Adrenal gland (tissue), 12 donors: ENCODE data around the gene FREM3. TPM values are rescaled to one million over a fixed set of nuclear protein-coding genes. Genes with fewer than 3 reads are reported as not detected.

Experiments
- DNase-seq, 7 donors: peaks; one replicate each; pipeline ENCODE4 v3.0.0-alpha.2; 2019 to 2020
- H3K27ac ChIP-seq, 5 donors: fragments of 200-600 bp; sonication (generic) in 4 of 5; 1 replicate in 3 of 5; 2 replicates in 2 of 5; pipeline versions ENCODE4 v1.5.1 to v1.8.0; 2016 to 2020; ENCODE audit warnings: mild to moderate bottlenecking in 1 of 5
- H3K27me3 ChIP-seq: fragments of 200-600 bp; 2 replicates; pipeline ENCODE4 v1.8.0; 2021
- H3K36me3 ChIP-seq, 2 donors: fragments of 200-600 bp; replicated peaks in 1 of 2; 1 replicate in 1 of 2; 2 replicates in 1 of 2; pipeline versions ENCODE4 v1.5.1 to v1.8.0; 2018 to 2022
- H3K4me1 ChIP-seq, 2 donors: fragments of 200-600 bp; replicated peaks in 1 of 2; 1 replicate in 1 of 2; 2 replicates in 1 of 2; pipeline versions ENCODE4 v1.5.1 to v1.8.0; 2018 to 2021
- H3K4me3 ChIP-seq, 4 donors: fragments of 200-600 bp; sonication (generic) in 3 of 4; one replicate each; pipeline ENCODE4 v1.5.1; 2016 to 2018
- H3K9me3 ChIP-seq, 3 donors: fragments of 200-600 bp; sonication (generic) in 1 of 3; replicated peaks in 1 of 3; 1 replicate in 2 of 3; 2 replicates in 1 of 3; pipeline versions ENCODE4 v1.5.1 to v1.8.0; 2016 to 2021
- POLR2A ChIP-seq, 2 donors: fragments of 450-650 bp; IDR thresholded peaks; one replicate each; pipeline ENCODE4 v1.6.1; 2017; ENCODE audit warnings: antibody characterized with exemption in 2 of 2, mild to moderate bottlenecking in 2 of 2, moderate library complexity in 1 of 2
- WGBS, 4 donors: extraction: QIAGEN DNeasy Blood & Tissue Kit in 2 of 4; methylation state at CpG; one replicate each; pipeline versions ENCODE4 v1.1.5 to v1.1.7; 2013 to 2017; 5-methylcytosine and 5-hydroxymethylcytosine counted together
- intact Hi-C, 2 donors: fragments of 100-400 bp; cut with DNase I; formaldehyde crosslinking; loops; one replicate each; pipeline versions ENCODE4 v1.14.1 to v1.15.0; 2022 to 2023
- polyA plus RNA-seq, 3 donors: library from polyadenylated mRNA; stranded (reverse); fragments of 200-250 nt in 2 of 3; fragments of 350-450 nt in 1 of 3; fragmentation: Illumina TruSeq in 1 of 3; extraction: RNeasy Lipid Tissue Mini Kit (QIAGEN cat#74804) in 1 of 3; gene quantifications; one replicate each; pipeline ENCODE4 v1.2.3, GENCODE V29; 2013 to 2014
- total RNA-seq, 9 donors: library from RNA; depleted of rRNA in 4 of 9; stranded (reverse); fragments of >200 nt in 4 of 9; fragments of 120-200 nt in 1 of 9; fragmentation: NEBNext Ultra II Directional in 1 of 9; extraction: Animal tissue kit (Norgen Biotek cat#: 25700) in 1 of 9; gene quantifications; one replicate each; pipeline versions ENCODE4 v1.1.0 to v1.2.4, GENCODE V29; 2013 to 2023
- TF ChIP-seq, protein P1 (sequence below), 6 experiments: fragments of 450-650 bp in 4 of 6; fragments of 200-600 bp in 2 of 6; sonication (generic) in 1 of 6; IDR thresholded peaks; 1 replicate in 5 of 6; 2 replicates in 1 of 6; pipeline versions ENCODE4 v1.5.1 to v1.8.0; 2016 to 2021; ENCODE audit warnings: antibody characterized with exemption in 6 of 6, mild to moderate bottlenecking in 2 of 6, moderate library complexity in 1 of 6
- donor health status: healthy with polysubstance abuse.
- donor health status: Bipolar disorder and iron deficiency.
- donor health status: DM: yes; HTN: yes; CAD: no.
- donor health status: DM: no; HTN: no; CAD: no.
- donor health status: DM: no; HTN: no; CAD: no.
- donor health status: DM: yes; HTN: yes; CAD: no.

The FREM3 gene
- total and polyA plus RNA-seq, 12 donors: 0.06 to 0.22 TPM; not detected in 10

- no peak for DNase-seq
- intact Hi-C loops: loop anchor here in 1 of 2 donors (5.0 kb wide), 1 partner anchor 64 kb away; no protein-coding TSS in a partner anchor
- Histone ChIP-seq H3K4me1 (no peaks in the 10 kb centered on the region), H3K36me3 (no peaks in the 10 kb centered on the region), H3K9me3 (no peaks in the 10 kb centered on the region), H3K27ac (no peak overlapping the region), H3K27me3 (no peaks in the 10 kb centered on the region), H3K4me3 (no peak overlapping the region)
- no peak for TF ChIP-seq POLR2A (IDR thresholded peaks at IDR 0.05)
- TF ChIP-seq, protein P1, sequence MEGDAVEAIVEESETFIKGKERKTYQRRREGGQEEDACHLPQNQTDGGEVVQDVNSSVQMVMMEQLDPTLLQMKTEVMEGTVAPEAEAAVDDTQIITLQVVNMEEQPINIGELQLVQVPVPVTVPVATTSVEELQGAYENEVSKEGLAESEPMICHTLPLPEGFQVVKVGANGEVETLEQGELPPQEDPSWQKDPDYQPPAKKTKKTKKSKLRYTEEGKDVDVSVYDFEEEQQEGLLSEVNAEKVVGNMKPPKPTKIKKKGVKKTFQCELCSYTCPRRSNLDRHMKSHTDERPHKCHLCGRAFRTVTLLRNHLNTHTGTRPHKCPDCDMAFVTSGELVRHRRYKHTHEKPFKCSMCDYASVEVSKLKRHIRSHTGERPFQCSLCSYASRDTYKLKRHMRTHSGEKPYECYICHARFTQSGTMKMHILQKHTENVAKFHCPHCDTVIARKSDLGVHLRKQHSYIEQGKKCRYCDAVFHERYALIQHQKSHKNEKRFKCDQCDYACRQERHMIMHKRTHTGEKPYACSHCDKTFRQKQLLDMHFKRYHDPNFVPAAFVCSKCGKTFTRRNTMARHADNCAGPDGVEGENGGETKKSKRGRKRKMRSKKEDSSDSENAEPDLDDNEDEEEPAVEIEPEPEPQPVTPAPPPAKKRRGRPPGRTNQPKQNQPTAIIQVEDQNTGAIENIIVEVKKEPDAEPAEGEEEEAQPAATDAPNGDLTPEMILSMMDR (IDR thresholded peaks at IDR 0.05): no peak
- WGBS, 4 donors: 87 to 95% (median 91%) methylated on average over 6 of the region's 6 CpGs
Observed at GRCh38 chr4:143617994-143618679, 82.3 kb downstream of the FREM3 start.

GRCh38 chr4:143616771-143617170, 83.7 kb downstream of the FREM3 start:
- intact Hi-C loops: loop anchor here in 1 of 2 donors (5.0 kb wide), 1 partner anchor 66 kb away; no protein-coding TSS in a partner anchor
- 85 to 90% (median 89%) methylated on average over 8 of the region's 8 CpGs for WGBS, 4 donors
- no peak for DNase-seq
- TF ChIP-seq, protein P1 (IDR thresholded peaks at IDR 0.05): no peak
- TF ChIP-seq POLR2A (IDR thresholded peaks at IDR 0.05): no peak
- no peak overlapping the region for H3K4me3 ChIP-seq
- no peak overlapping the region for H3K27ac ChIP-seq
- no peaks in the 10 kb centered on the region for H3K9me3 ChIP-seq
- no peaks in the 10 kb centered on the region for H3K36me3 ChIP-seq
- no peaks in the 10 kb centered on the region for H3K4me1 ChIP-seq
- no peaks in the 10 kb centered on the region for H3K27me3 ChIP-seq

DNA sequence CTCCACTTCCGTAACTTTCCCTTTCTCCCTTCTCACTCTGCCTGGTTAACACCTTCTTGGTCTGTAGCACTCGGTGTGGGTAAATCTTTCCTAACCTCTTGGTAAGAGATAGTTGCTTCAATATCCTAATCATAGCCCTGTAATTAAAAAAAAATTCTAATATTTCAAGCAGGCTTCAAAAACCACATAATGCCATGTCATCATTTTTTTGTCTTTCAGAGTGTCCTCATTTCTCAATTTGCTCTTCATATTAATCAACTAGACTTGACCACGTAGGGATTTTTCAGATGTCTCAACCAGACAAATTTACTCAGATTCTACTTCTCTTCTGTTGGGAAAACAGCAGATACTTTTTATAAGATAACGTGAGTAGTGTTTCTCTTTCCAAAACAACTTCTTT, 91.0 kb downstream of the FREM3 start:
- intact Hi-C loops: no loop called here
- Histone ChIP-seq H3K27me3 (no peaks in the 10 kb centered on the region), H3K36me3 (no peaks in the 10 kb centered on the region), H3K4me3 (no peak overlapping the region), H3K4me1 (no peaks in the 10 kb centered on the region), H3K27ac (no peak overlapping the region), H3K9me3 (no peaks in the 10 kb centered on the region)
- no peak for DNase-seq
- WGBS, 4 donors: 62 to 77% (median 74%) methylated on average over 4 of the region's 4 CpGs
- TF ChIP-seq POLR2A (IDR thresholded peaks at IDR 0.05): no peak
- TF ChIP-seq, protein P1 (IDR thresholded peaks at IDR 0.05): no peak

DNA sequence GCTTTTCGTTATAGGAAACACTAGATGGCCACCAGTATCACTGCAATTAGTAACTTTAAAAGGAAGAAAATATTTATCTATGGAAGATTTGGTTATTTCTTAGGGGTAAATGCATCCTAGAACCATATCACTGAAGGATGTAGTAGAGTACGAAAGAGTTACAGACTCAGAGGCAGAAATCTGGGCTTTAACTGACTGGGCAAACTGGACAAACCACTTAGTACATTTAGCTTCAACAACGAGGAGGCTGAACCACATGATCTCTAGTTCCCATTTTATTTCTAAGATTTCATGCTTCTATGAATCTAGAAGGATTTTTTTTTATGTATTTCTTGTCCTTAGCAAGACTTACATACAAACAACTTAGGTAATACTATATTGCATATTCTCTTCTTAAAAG, 94.0 kb downstream of the FREM3 start:
- H3K9me3 ChIP-seq: no peaks in the 10 kb centered on the region
- DNase-seq: no peak
- intact Hi-C loops: no loop called here
- no peaks in the 10 kb centered on the region for H3K4me1 ChIP-seq
- no peaks in the 10 kb centered on the region for H3K36me3 ChIP-seq
- no peaks in the 10 kb centered on the region for H3K27me3 ChIP-seq
- no peak for TF ChIP-seq POLR2A (IDR thresholded peaks at IDR 0.05)
- TF ChIP-seq, protein P1 (IDR thresholded peaks at IDR 0.05): no peak
- 76 to 86% (median 83%) methylated on average over 3 of the region's 3 CpGs for whole genome bisulfite sequencing, 4 donors
- H3K27ac ChIP-seq: no peak overlapping the region
- H3K4me3 ChIP-seq: no peak overlapping the region
